Inferior parietal cortex (tissue), 1 donor: ENCODE measurements around the gene CATSPERE.
"Not testable (repeated sequence)": the region's sequence is repeated elsewhere in the genome, so short reads cannot be mapped to it uniquely, and the experiment has no call there.

Experiments used
- DNase-seq: peaks from one replicate; pipeline ENCODE4 v3.0.0-alpha.2; 2016; ENCODE audit errors: extremely low spot score

The CATSPERE gene

GRCh38 chr1:244662599-244662998, 201.5 kb downstream of the CATSPERE start:
- DNase-seq, result no peak

GRCh38 chr1:244664353-244664752, 203.3 kb downstream of the CATSPERE start:
- DNase-seq, result no peak

- peak; percentile 29 for DNase-seq
Measured at GRCh38 chr1:244665771-244666217, 204.7 kb downstream of the CATSPERE start.

DNA sequence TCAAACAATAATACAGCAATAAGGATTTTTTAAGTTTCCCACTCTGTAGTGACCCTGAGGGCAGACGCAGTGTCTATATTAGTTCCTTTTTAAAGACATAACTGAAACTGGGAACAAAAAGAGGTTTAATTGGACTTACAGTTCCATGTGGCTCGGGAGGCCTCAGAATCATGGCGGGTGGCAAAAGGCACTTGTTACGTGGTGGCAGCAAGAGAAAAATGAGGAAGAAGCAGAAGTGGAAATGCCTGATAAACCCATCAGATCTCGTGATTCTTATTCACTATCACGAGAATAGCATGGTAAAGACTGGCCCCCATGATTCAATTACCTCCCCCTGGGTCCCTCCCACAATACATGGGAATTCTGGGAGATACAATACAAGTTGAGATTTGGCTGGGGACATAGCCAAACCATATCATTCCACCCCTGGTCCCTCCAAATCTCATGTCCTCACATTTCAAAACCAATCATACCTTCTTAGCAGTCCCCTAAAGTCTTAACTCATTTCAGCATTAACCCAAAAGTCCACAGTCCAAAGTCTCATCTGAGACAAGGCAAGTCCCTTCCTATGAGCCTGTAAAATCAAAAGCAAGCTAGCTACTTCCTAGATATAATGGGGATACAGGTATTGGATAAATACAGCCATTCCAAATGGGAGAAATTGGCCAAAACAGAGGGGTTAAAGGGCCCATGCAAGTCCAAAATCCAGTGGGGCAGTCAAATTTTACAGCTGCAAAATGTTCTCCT, 205.8 kb downstream of the CATSPERE start:
- not testable (repeated sequence) for DNase-seq

GRCh38 chr1:244667797-244668196, 206.7 kb downstream of the CATSPERE start:
- DNase-seq, result no peak

DNA sequence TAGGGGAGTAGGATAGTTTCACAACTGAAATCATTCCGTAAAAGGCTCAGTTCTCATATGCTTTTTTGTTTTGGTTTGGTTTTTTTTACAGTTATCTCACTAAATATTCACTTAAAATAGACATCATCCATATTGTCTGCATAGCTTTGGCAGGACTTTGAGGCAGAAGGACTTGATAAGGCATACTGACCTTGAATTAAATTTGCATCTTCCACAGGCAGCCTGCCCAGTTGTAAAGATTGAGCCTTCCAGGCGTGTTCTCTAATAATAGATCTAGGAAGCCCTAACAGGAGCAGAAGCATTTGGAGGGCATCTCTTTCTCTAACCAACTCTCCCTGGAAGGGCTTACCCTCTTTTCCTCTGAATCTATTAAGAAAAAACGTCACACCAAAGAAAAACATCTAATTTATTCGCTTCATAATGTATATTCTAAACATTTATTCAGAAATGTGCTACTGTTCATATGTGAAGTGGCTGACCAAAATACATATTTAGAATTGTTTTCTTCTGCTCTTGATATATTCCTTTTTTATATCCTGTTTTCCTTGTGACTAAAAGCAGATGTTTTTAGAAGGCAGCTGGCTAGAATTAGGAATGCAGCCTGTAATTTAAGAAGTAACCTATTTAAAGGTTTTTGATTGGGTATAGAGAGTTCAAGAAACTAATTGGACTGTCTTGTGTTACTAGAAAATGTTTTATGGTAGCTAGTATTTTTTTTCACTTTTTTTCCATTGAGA, 212.0 kb downstream of the CATSPERE start:
- no peak for DNase-seq

- no peak for DNase-seq
Measured at GRCh38 chr1:244674446-244674845, 213.4 kb downstream of the CATSPERE start.

DNA sequence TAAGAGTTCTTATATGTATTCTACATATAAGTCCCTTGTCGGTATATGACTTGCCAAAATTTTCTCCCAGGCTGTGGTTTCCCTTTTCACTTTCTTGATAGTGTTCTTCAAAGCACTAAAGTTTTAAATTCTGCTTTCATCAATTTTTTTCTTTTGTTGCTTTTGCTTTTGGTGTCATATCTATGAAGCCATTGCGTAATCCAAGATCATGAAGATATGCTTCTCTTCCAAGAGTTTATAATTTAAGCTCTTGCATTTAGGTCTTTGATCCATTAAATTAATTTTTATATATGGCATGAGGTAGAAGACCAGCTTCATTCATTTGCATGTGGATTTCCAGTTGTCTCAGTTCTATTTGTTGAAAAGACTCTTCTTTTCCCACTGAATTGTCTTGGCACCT, 214.1 kb downstream of the CATSPERE start:
- no peak for DNase-seq

DNA sequence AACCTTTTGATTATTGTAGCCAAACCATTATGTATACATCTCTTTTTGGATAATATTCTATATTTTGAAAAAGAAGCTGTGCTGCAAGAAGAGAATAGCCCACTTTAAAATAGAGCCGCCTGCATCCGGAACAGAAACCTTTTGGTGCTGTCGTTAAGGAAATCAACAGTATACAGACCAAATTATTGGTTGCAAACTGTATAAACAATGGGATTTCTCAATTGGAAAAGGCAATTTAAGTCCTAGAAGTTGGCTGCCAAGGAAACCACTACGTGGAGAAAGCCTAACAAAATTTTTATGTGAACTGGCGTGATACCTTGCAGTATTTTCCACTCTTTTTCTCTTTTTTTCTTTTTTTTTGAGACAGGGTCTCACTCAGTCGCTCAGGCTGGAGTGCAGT, 217.6 kb downstream of the CATSPERE start:
- no peak for DNase-seq

DNA sequence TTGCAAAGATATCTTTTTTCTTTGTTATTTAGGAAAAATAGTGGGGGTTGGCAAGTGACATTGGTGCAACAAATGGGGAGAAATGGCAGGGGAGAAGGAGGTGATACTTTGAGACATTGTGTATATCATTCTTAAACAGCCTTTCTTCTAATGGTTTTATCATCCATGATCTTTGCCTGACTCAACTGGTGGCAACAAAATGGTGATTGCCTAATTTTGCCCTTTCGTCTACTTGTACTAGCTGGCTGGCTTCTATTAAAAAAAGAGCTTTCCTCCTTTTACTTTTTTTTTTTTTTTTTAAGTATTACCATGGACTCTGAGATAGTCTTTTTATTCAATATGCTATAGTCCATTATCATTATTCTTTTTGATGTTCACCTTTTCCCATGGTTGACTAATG, 219.6 kb downstream of the CATSPERE start:
- DNase-seq, result no peak

- not testable (repeated sequence) for DNase-seq
Measured at GRCh38 chr1:244682087-244682486, 221.0 kb downstream of the CATSPERE start.
